Activated CD8-positive, alpha-beta T cell treated with anti-CD3 and anti-CD28 coated beads for 36 hours (primary cell): ENCODE measurements around the gene ZNF580. TPM values are rescaled to one million over a fixed set of nuclear protein-coding genes. Genes with fewer than 3 reads are reported as not detected.

ENCODE experiments used
- ATAC-seq: fragments of 200-7000 bp; cut with Tn5 transposase; one replicate; pipeline ENCODE4 v1.10.0; 2021; ENCODE audit warnings: mild to moderate bottlenecking, moderate library complexity
- CTCF ChIA-PET: fragments of 350-600 bp; sonication (Branson Sonifier 250); formaldehyde crosslinking; loops from one replicate; lab custom pipeline; 2021; ENCODE audit warnings: antibody characterized with exemption; lab: Charles Lee
- POLR2A ChIA-PET: fragments of 350-600 bp; sonication (Branson Sonifier 250); formaldehyde crosslinking; loops from one replicate; lab custom pipeline; 2021; ENCODE audit warnings: antibody characterized with exemption; lab: Charles Lee
- DNase-seq: peaks from one replicate; pipeline ENCODE4 v3.0.0-alpha.2; 2020
- H3K27ac Mint-ChIP-seq: one replicate; pipeline ENCODE4 v1.8.0; 2021; ENCODE audit warnings: mild to moderate bottlenecking, mixed read lengths
- H3K27me3 Mint-ChIP-seq: one replicate; pipeline ENCODE4 v1.8.0; 2021; ENCODE audit warnings: mixed read lengths
- H3K36me3 Mint-ChIP-seq: one replicate; pipeline ENCODE4 v1.8.0; 2021; ENCODE audit warnings: low read depth, mixed read lengths
- H3K4me1 Mint-ChIP-seq: one replicate; pipeline ENCODE4 v1.8.0; 2021; ENCODE audit warnings: low read depth, mixed read lengths
- H3K4me3 Mint-ChIP-seq: one replicate; pipeline ENCODE4 v1.8.0; 2021; ENCODE audit warnings: mild to moderate bottlenecking, moderate library complexity, mixed read lengths
- H3K9me3 Mint-ChIP-seq: one replicate; pipeline ENCODE4 v1.8.0; 2021; ENCODE audit warnings: mixed read lengths
- intact Hi-C: fragments of 100-400 bp; cut with micrococcal nuclease; formaldehyde crosslinking; loops from one replicate; pipeline ENCODE4 v1.10.0; 2022
- total RNA-seq, 2 experiments: library from RNA; stranded (reverse); gene quantifications; one replicate each; pipeline ENCODE4 v1.2.3, GENCODE V29; 2021
- TF ChIP-seq, protein P1 (sequence below): fragments of 200-600 bp; IDR thresholded peaks from one replicate; pipeline ENCODE4 v1.8.0; 2022; ENCODE audit warnings: antibody characterized with exemption, mild to moderate bottlenecking

The ZNF580 gene
- total RNA-seq, 2 experiments from 2014 or later = 24.8 to 26.2 TPM

DNA sequence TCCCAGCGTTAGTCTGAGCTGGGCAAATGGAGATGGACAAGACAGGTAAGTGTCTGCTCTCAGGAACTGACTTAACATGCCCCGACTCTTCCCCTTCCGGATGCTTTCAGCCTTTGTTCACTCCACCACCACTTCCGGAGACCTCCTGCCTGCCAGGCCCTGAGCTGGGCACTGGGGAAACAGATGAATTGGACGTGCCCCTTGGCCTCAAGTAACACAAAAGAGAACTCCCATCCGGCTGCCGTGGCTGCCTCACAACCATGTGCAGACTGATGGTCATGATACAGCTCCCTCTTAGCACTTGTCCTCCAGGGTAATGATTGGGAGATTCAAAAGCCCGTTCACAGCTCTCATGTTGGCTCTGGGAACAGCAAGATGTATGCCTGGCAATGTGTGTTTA lies 23.4 kb upstream of the ZNF580 start:
- Mint-ChIP-seq H3K4me1 (peaks cover 25% of the 10 kb centered on the region), H3K4me3 (no peak overlapping the region), H3K36me3 (peaks cover 42% of the 10 kb centered on the region), H3K27ac (no peak overlapping the region), H3K27me3 (no peaks in the 10 kb centered on the region), H3K9me3 (no peaks in the 10 kb centered on the region)
- DNase-seq (no peak), ATAC-seq (no peak)
- CTCF ChIA-PET = interaction anchor here (3.0 kb wide), 1 partner anchor 11 kb away, joined by 15 read pairs; the partner anchor contains the start of gene ZNF865
- intact Hi-C loops = no loop called here
- TF ChIP-seq, protein P1, sequence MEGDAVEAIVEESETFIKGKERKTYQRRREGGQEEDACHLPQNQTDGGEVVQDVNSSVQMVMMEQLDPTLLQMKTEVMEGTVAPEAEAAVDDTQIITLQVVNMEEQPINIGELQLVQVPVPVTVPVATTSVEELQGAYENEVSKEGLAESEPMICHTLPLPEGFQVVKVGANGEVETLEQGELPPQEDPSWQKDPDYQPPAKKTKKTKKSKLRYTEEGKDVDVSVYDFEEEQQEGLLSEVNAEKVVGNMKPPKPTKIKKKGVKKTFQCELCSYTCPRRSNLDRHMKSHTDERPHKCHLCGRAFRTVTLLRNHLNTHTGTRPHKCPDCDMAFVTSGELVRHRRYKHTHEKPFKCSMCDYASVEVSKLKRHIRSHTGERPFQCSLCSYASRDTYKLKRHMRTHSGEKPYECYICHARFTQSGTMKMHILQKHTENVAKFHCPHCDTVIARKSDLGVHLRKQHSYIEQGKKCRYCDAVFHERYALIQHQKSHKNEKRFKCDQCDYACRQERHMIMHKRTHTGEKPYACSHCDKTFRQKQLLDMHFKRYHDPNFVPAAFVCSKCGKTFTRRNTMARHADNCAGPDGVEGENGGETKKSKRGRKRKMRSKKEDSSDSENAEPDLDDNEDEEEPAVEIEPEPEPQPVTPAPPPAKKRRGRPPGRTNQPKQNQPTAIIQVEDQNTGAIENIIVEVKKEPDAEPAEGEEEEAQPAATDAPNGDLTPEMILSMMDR = no peak
- POLR2A ChIA-PET = interaction anchor here (0.6 kb wide), 1 partner anchor 61 kb away, joined by 5 read pairs; no protein-coding TSS in a partner anchor

- DNase-seq = no peak
- TF ChIP-seq, protein P1 = no peak
- POLR2A ChIA-PET = interaction anchor here (1.3 to 4.0 kb wide), 3 partner anchors 12 to 19 kb away, joined by 3 to 26 read pairs (median 4); partner anchors contain the start of genes FIZ1 and ZNF865
- Mint-ChIP-seq H3K36me3 (peaks cover 32% of the 10 kb centered on the region), H3K4me1 (peaks cover 27% of the 10 kb centered on the region), H3K27me3 (no peaks in the 10 kb centered on the region), H3K9me3 (no peaks in the 10 kb centered on the region), H3K27ac (peak overlapping the region; percentile 20), H3K4me3 (no peak overlapping the region)
- no peak for ATAC-seq
- intact Hi-C loops = no loop called here
- CTCF ChIA-PET = interaction anchor here (1.8 to 3.0 kb wide), 2 partner anchors 12 to 14 kb away, joined by 4 to 15 read pairs; partner anchors contain the start of gene ZNF865
Measured at GRCh38 chr19:55618426-55618825, 22.4 kb upstream of the ZNF580 start.

DNA sequence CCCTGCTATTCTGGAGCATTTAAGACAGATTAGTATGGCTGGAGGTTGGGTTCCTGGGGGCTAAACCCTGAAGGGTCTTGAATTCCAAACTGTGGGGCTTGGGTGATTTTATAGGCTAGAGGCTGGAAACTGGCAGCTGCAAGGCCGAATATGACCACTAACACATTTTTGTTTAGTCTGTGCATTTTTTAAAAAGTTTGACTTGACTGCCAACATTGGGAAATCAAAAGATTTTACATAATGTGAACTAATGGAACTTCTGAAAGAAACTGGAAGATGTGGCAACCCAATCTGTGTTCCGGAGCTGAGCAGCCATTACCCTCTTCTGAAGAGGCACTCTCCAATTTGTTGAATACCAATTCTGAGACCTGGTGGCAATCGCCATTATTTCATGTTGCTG lies 21.5 kb upstream of the ZNF580 start:
- DNase-seq (no peak), ATAC-seq (no peak)
- H3K4me3 Mint-ChIP-seq = no peak overlapping the region
- peaks cover 34% of the 10 kb centered on the region for H3K4me1 Mint-ChIP-seq
- no peaks in the 10 kb centered on the region for H3K9me3 Mint-ChIP-seq
- peaks cover 32% of the 10 kb centered on the region for H3K36me3 Mint-ChIP-seq
- ChIA-PET CTCF (interaction anchor here (1.8 to 2.4 kb wide), 2 partner anchors 13 kb away, joined by 4 to 14 read pairs; partner anchors contain the start of gene ZNF865), POLR2A (interaction anchor here (0.7 to 4.0 kb wide), 4 partner anchors 13 to 20 kb away, joined by 3 to 26 read pairs (median 4); partner anchors contain the start of genes FIZ1 and ZNF865)
- H3K27me3 Mint-ChIP-seq = no peaks in the 10 kb centered on the region
- H3K27ac Mint-ChIP-seq = no peak overlapping the region
- TF ChIP-seq, protein P1 = no peak
- intact Hi-C loops = no loop called here

- H3K9me3 Mint-ChIP-seq = no peaks in the 10 kb centered on the region
- intact Hi-C loops = no loop called here
- CTCF ChIA-PET = interaction anchor here (1.4 to 2.4 kb wide), 4 partner anchors 11 to 34 kb away, joined by 4 to 14 read pairs (median 6); partner anchors contain the start of genes U2AF2 and ZNF865
- POLR2A ChIA-PET = interaction anchor here (0.8 to 4.0 kb wide), 3 partner anchors 14 to 40 kb away, joined by 3 to 26 read pairs (median 4); partner anchors contain the start of genes FIZ1, ZNF579 and ZNF865
- TF ChIP-seq, protein P1 = no peak
- peak overlapping the region; percentile 86 for H3K27ac Mint-ChIP-seq
- H3K36me3 Mint-ChIP-seq = peaks cover 28% of the 10 kb centered on the region
- H3K4me3 Mint-ChIP-seq = no peak overlapping the region
- DNase-seq (peak; percentile 78), ATAC-seq (peak; percentile 18)
- peaks cover 41% of the 10 kb centered on the region for H3K4me1 Mint-ChIP-seq
- H3K27me3 Mint-ChIP-seq = no peaks in the 10 kb centered on the region
Measured at GRCh38 chr19:55620410-55621204, 20.2 kb upstream of the ZNF580 start.
